GM23338 (cell line): Measurements from ENCODE around the gene CIITA. TPM values are rescaled to one million over a fixed set of nuclear protein-coding genes. Genes with fewer than 3 reads are reported as not detected.
"Not testable (repeated sequence)": the region's sequence is repeated elsewhere in the genome, so short reads cannot be mapped to it uniquely, and the experiment has no call there.

Experiments used
- ATAC-seq: fragments of 200-7000 bp; cut with Tn5 transposase; 3 replicates; pipeline ENCODE4 v1.9.1; 2020
- DNase-seq: peaks from one replicate; pipeline ENCODE4 v3.0.0-alpha.2; 2015; ENCODE audit warnings: low spot score
- H2AFZ ChIP-seq: fragments of 200-600 bp; sonication (generic); 2 replicates; pipeline ENCODE4 v1.8.0; 2016; ENCODE audit warnings: antibody characterized with exemption, mild to moderate bottlenecking, moderate library complexity
- H3F3A ChIP-seq: fragments of 200-600 bp; sonication (generic); replicated peaks from 2 replicates; pipeline ENCODE4 v1.8.0; 2017; ENCODE audit warnings: antibody characterized with exemption, mixed run types, low read depth
- H3K27ac ChIP-seq: fragments of 200-600 bp; sonication (generic); 2 replicates; pipeline ENCODE4 v1.6.1; 2016; ENCODE audit warnings: low read depth
- H3K27me3 ChIP-seq: fragments of 200-600 bp; sonication (generic); 2 replicates; pipeline ENCODE4 v1.8.0; 2016; ENCODE audit warnings: mild to moderate bottlenecking, mixed run types, moderate library complexity; ENCODE audit not compliant: insufficient read depth
- H3K36me3 ChIP-seq: fragments of 200-600 bp; sonication (generic); 2 replicates; pipeline ENCODE4 v1.8.0; 2016; ENCODE audit warnings: mild to moderate bottlenecking; ENCODE audit not compliant: insufficient read depth
- H3K4me1 ChIP-seq: fragments of 200-600 bp; sonication (generic); 2 replicates; pipeline ENCODE4 v1.8.0; 2016; ENCODE audit warnings: mild to moderate bottlenecking, moderate library complexity; ENCODE audit not compliant: insufficient read depth
- H3K4me2 ChIP-seq: fragments of 200-600 bp; sonication (generic); 2 replicates; pipeline ENCODE4 v1.7.1; 2017; ENCODE audit warnings: mixed run types
- H3K4me3 ChIP-seq: fragments of 200-600 bp; sonication (generic); 2 replicates; pipeline ENCODE4 v1.6.1; 2016; ENCODE audit warnings: mixed run types
- H3K79me2 ChIP-seq: fragments of 200-600 bp; sonication (generic); replicated peaks from 2 replicates; pipeline ENCODE4 v1.8.0; 2017; ENCODE audit warnings: mild to moderate bottlenecking; ENCODE audit not compliant: insufficient read depth
- H3K9me2 ChIP-seq: fragments of 200-600 bp; sonication (generic); 2 replicates; pipeline ENCODE4 v1.8.0; 2017; ENCODE audit not compliant: insufficient read depth
- H4K20me1 ChIP-seq: fragments of 200-600 bp; sonication (generic); replicated peaks from 2 replicates; pipeline ENCODE4 v1.8.0; 2017; ENCODE audit warnings: mild to moderate bottlenecking; ENCODE audit not compliant: insufficient read depth
- H3K27ac Mint-ChIP-seq: 2 replicates; pipeline ENCODE4 v1.8.0; 2020; ENCODE audit warnings: inconsistent platforms, mild to moderate bottlenecking, moderate library complexity, mixed read lengths
- H3K27me3 Mint-ChIP-seq: 3 replicates; pipeline ENCODE4 v1.8.0; 2022; ENCODE audit warnings: low read depth, mild to moderate bottlenecking, moderate library complexity, mixed read lengths, inconsistent platforms; ENCODE audit not compliant: insufficient read depth, poor library complexity
- H3K36me3 Mint-ChIP-seq: 3 replicates; pipeline ENCODE4 v1.8.0; 2021; ENCODE audit warnings: low read depth, mild to moderate bottlenecking, inconsistent platforms, moderate library complexity, mixed read lengths
- H3K4me1 Mint-ChIP-seq: 3 replicates; pipeline ENCODE4 v1.8.0; 2020; ENCODE audit warnings: mild to moderate bottlenecking, inconsistent platforms, mixed read lengths
- H3K4me3 Mint-ChIP-seq: 3 replicates; pipeline ENCODE4 v1.8.0; 2021; ENCODE audit warnings: moderate library complexity, mild to moderate bottlenecking, inconsistent platforms, mixed read lengths
- H3K9me3 Mint-ChIP-seq: 3 replicates; pipeline ENCODE4 v1.8.0; 2020; ENCODE audit warnings: moderate library complexity, mild to moderate bottlenecking, inconsistent platforms, mixed read lengths
- CREB1 ChIP-seq: fragments of 250-450 bp; sonication (Bioruptor Pico); IDR thresholded peaks from 2 replicates; pipeline ENCODE4 v1.5.0; 2020; ENCODE audit warnings: low read depth, mild to moderate bottlenecking, moderate library complexity
- ETS1 ChIP-seq: IDR thresholded peaks from 2 replicates; pipeline ENCODE4 v1.6.1; 2016; ENCODE audit warnings: antibody characterized with exemption
- EZH2phosphoT487 ChIP-seq: fragments of 200-600 bp; sonication (generic); IDR thresholded peaks from one replicate; pipeline ENCODE4 v1.8.1; 2018; ENCODE audit warnings: antibody characterized with exemption; ENCODE audit not compliant: unreplicated experiment
- STAT1 ChIP-seq: IDR thresholded peaks from one replicate; pipeline ENCODE4 v1.6.1; 2016; ENCODE audit warnings: antibody characterized with exemption; ENCODE audit not compliant: unreplicated experiment
- ZNF114 ChIP-seq: fragments of 250-450 bp; sonication (Bioruptor Pico); IDR thresholded peaks from 2 replicates; pipeline ENCODE4 v1.5.0; 2020; ENCODE audit warnings: mild to moderate bottlenecking, moderate library complexity
- ZNF462 ChIP-seq: fragments of 250-450 bp; sonication (Bioruptor Pico); IDR thresholded peaks from 2 replicates; pipeline ENCODE4 v1.5.0; 2020; ENCODE audit warnings: mild to moderate bottlenecking, moderate library complexity
- polyA plus RNA-seq: library from polyadenylated mRNA; unstranded; fragments of >200 nt; fragmentation: Nextera tagmentation; extraction: Ambion mirVana; gene quantifications from 2 replicates; pipeline ENCODE4 v1.2.1, GENCODE V29; 2016
- total RNA-seq: library from RNA; depleted of rRNA; stranded (reverse); fragments of >200 nt; shearing (Covaris generic); gene quantifications from 2 replicates; pipeline ENCODE4 v1.2.3, GENCODE V29; 2014

The CIITA gene
- total and polyA plus RNA-seq, 2 experiments from 2014 or later: 0.10 to 0.57 TPM

- not testable (repeated sequence) for H3K9me2 ChIP-seq, H2AFZ ChIP-seq, H4K20me1 ChIP-seq, H3K4me1 Mint-ChIP-seq, H3K27me3 ChIP-seq, H3K4me1 ChIP-seq, H3K27me3 Mint-ChIP-seq, H3K9me3 Mint-ChIP-seq, ATAC-seq, H3K27ac ChIP-seq, H3K4me3 Mint-ChIP-seq, H3K27ac Mint-ChIP-seq, DNase-seq, H3K36me3 ChIP-seq, H3F3A ChIP-seq, H3K79me2 ChIP-seq, H3K4me2 ChIP-seq, H3K4me3 ChIP-seq
- peaks cover 13% of the 10 kb centered on the region for H3K36me3 Mint-ChIP-seq
Measured at GRCh38 chr16:10925285-10925684, 48.3 kb downstream of the CIITA start.

- Histone ChIP-seq H3K4me2 (no peak overlapping the region), H3K4me1 (no peaks in the 10 kb centered on the region), H3K4me3 (no peak overlapping the region), H4K20me1 (no peaks in the 10 kb centered on the region), H3K27ac (no peak overlapping the region), H3K9me2 (no peaks in the 10 kb centered on the region), H3K79me2 (no peaks in the 10 kb centered on the region), H3F3A (no peaks in the 10 kb centered on the region), H2AFZ (no peak overlapping the region), H3K27me3 (no peaks in the 10 kb centered on the region), H3K36me3 (no peaks in the 10 kb centered on the region)
- Mint-ChIP-seq H3K27me3 (peaks cover 10% of the 10 kb centered on the region), H3K27ac (no peak overlapping the region), H3K9me3 (no peaks in the 10 kb centered on the region), H3K36me3 (peaks cover 13% of the 10 kb centered on the region), H3K4me3 (no peak overlapping the region), H3K4me1 (no peaks in the 10 kb centered on the region)
- no peak for DNase-seq
- no peak for TF ChIP-seq ZNF114 (CRISPR knock-in tag)
- TF ChIP-seq CREB1 (CRISPR knock-in tag): no peak
- TF ChIP-seq ZNF462 (CRISPR knock-in tag): no peak
- no peak for TF ChIP-seq EZH2phosphoT487
- no peak for TF ChIP-seq ETS1
- TF ChIP-seq STAT1: no peak
- no peak for ATAC-seq
Measured at GRCh38 chr16:10926094-10926493, 49.1 kb downstream of the CIITA start.
